ENCODE data around the gene CGRRF1.

- no peak for TF ChIP-seq POLR2A (IDR thresholded peaks at IDR 0.05)
- TF ChIP-seq POLR2AphosphoS5 (IDR thresholded peaks at IDR 0.05), result no peak
- TF ChIP-seq CTCF (IDR thresholded peaks at IDR 0.05), result no peak
Observed at GRCh38 chr14:54567639-54568561, 58.2 kb downstream of the CGRRF1 start.

Measured in prostate gland (tissue), 2 donors.